ENCODE data around the gene RUSC1. TPM values are rescaled to one million over a fixed set of nuclear protein-coding genes. Genes with fewer than 3 reads are reported as not detected.
A peak's percentile ranks its signal among the peaks of the same experiment; 100 is the strongest.

Gene RUSC1
- total and polyA plus RNA-seq, 7 donors = 6.5 to 21.6 (median 10.3) TPM

DNA sequence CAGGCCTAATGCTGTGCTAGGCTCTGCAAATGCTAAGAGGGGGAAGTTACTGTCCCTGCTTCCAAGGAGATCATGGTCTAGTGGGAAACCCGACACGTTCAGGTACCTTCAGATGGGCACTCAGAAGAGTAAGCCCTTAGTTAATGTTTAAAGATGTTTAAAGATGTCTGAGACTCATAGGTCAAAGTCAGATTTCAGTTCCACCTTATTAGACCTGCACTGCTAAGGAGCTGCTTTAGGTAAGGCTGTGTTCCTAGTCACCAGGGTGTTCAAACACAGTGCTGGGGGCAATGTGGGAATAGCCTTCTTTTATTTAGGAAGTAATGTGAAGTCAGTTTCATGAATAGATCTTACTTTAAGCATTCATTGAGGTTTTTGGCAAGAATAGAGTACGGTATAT, 3.8 kb upstream of the RUSC1 start:
- TF ChIP-seq, protein P1, sequence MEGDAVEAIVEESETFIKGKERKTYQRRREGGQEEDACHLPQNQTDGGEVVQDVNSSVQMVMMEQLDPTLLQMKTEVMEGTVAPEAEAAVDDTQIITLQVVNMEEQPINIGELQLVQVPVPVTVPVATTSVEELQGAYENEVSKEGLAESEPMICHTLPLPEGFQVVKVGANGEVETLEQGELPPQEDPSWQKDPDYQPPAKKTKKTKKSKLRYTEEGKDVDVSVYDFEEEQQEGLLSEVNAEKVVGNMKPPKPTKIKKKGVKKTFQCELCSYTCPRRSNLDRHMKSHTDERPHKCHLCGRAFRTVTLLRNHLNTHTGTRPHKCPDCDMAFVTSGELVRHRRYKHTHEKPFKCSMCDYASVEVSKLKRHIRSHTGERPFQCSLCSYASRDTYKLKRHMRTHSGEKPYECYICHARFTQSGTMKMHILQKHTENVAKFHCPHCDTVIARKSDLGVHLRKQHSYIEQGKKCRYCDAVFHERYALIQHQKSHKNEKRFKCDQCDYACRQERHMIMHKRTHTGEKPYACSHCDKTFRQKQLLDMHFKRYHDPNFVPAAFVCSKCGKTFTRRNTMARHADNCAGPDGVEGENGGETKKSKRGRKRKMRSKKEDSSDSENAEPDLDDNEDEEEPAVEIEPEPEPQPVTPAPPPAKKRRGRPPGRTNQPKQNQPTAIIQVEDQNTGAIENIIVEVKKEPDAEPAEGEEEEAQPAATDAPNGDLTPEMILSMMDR (IDR thresholded peaks at IDR 0.05) = no peak
- no peaks in the 10 kb centered on the region for H3K27me3 ChIP-seq (ENCODE audit: insufficient read depth in 3 of 3, low read length in 2 of 3)
- ATAC-seq = no peak
- no peaks in the 10 kb centered on the region for H3K9me3 ChIP-seq
- peaks cover 10% of the 10 kb centered on the region for H3K4me1 ChIP-seq
- H3K36me3 ChIP-seq (ENCODE audit: insufficient read depth in 1 of 2, low read depth in 1 of 2) = peaks cover 3 to 56% of the 10 kb centered on the region in 2 donors
- no peak for DNase-seq
- no peak overlapping the region for H3K4me3 ChIP-seq
- H3K27ac ChIP-seq = no peak overlapping the region
- WGBS, 3 donors = 94 to 96% (median 94%) methylated on average over 3 of the region's 3 CpGs
- intact Hi-C loops (cut with DNase I) = no loop called here

DNA sequence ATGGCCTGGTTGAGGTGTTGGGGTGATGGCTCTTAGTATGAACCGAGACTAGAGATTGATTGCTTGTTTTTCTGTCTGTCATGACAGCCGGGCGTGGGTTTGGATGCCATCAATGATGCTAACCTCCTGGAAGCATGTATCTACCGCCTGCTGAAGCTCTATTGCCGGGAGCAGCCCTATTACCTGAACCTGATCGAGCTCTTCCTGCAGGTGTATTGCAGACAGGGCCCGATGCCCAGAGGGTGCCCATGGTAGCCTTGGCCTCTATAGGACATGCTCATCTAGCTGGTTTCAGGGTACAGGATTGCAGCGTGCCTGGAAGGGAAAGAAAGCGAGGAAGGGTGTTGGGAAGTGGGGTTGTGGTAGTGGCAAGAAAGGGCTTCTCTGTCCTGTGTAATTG, 2.6 kb upstream of the RUSC1 start:
- TF ChIP-seq, protein P1 (IDR thresholded peaks at IDR 0.05) = no peak
- H3K4me3 ChIP-seq = no peak overlapping the region
- no peaks in the 10 kb centered on the region for H3K27me3 ChIP-seq (ENCODE audit: insufficient read depth in 3 of 3, low read length in 2 of 3)
- peaks cover 3 to 44% of the 10 kb centered on the region in 2 donors for H3K36me3 ChIP-seq (ENCODE audit: insufficient read depth in 1 of 2, low read depth in 1 of 2)
- H3K9me3 ChIP-seq = no peaks in the 10 kb centered on the region
- no peak overlapping the region for H3K27ac ChIP-seq
- WGBS, 3 donors = 92 to 97% (median 92%) methylated on average over 9 of the region's 9 CpGs
- ATAC-seq (no peak), DNase-seq (no peak)
- intact Hi-C loops (cut with DNase I) = no loop called here
- peaks cover 20% of the 10 kb centered on the region for H3K4me1 ChIP-seq

GRCh38 chr1:155319536-155319935, 1.2 kb upstream of the RUSC1 start:
- WGBS, 3 donors = 69 to 73% (median 70%) methylated on average over 5 of the region's 5 CpGs
- TF ChIP-seq, protein P1 (IDR thresholded peaks at IDR 0.05) = no peak
- intact Hi-C loops (cut with DNase I) = no loop called here
- H3K4me1 ChIP-seq = peaks cover 20% of the 10 kb centered on the region
- H3K27ac ChIP-seq = no peak overlapping the region
- DNase-seq = no peak
- peaks cover 0 to 31% of the 10 kb centered on the region in 2 donors for H3K36me3 ChIP-seq (ENCODE audit: insufficient read depth in 1 of 2, low read depth in 1 of 2)
- no peaks in the 10 kb centered on the region for H3K27me3 ChIP-seq (ENCODE audit: insufficient read depth in 3 of 3, low read length in 2 of 3)
- H3K4me3 ChIP-seq = no peak overlapping the region
- H3K9me3 ChIP-seq = no peaks in the 10 kb centered on the region
- no peak for ATAC-seq

GRCh38 chr1:155320252-155320651, 442 bp upstream of the RUSC1 start:
- no peaks in the 10 kb centered on the region for H3K27me3 ChIP-seq (ENCODE audit: insufficient read depth in 3 of 3, low read length in 2 of 3)
- H3K9me3 ChIP-seq = no peaks in the 10 kb centered on the region
- peak overlapping the region; percentile 96 for H3K4me3 ChIP-seq
- DNase-seq (no peak), ATAC-seq (no peak)
- peaks cover 0 to 24% of the 10 kb centered on the region in 2 donors for H3K36me3 ChIP-seq (ENCODE audit: insufficient read depth in 1 of 2, low read depth in 1 of 2)
- intact Hi-C loops (cut with DNase I) = loop anchor here (5.0 to 10.0 kb wide), 3 partner anchors 43 to 275 kb away; partner anchors contain the start of gene HCN3 (in 1 of the 2)
- WGBS, 3 donors = 35 to 36% (median 36%) methylated on average over 11 of the region's 11 CpGs
- H3K4me1 ChIP-seq = peaks cover 22% of the 10 kb centered on the region
- peak overlapping the region; percentile 9 for H3K27ac ChIP-seq
- TF ChIP-seq, protein P1 (IDR thresholded peaks at IDR 0.05) = no peak
